Endothelial cell (in vitro differentiated cells): ENCODE results near the gene FOSL2. TPM values are rescaled to one million over a fixed set of nuclear protein-coding genes. Genes with fewer than 3 reads are reported as not detected.

Source experiments
- DNase-seq: peaks from one replicate; pipeline ENCODE4 v3.0.0; 2021; ENCODE audit warnings: low spot score
- H3K27ac Mint-ChIP-seq: one replicate; pipeline ENCODE4 v1.8.0; 2021; ENCODE audit warnings: mixed read lengths, inconsistent platforms; ENCODE audit not compliant: unreplicated experiment
- H3K27me3 Mint-ChIP-seq: one replicate; pipeline ENCODE4 v1.8.0; 2021; ENCODE audit warnings: mild to moderate bottlenecking, moderate library complexity, mixed read lengths, inconsistent platforms; ENCODE audit not compliant: unreplicated experiment
- H3K36me3 Mint-ChIP-seq: one replicate; pipeline ENCODE4 v1.8.0; 2021; ENCODE audit warnings: mild to moderate bottlenecking, low read depth, mixed read lengths, inconsistent platforms; ENCODE audit not compliant: unreplicated experiment
- H3K4me1 Mint-ChIP-seq: one replicate; pipeline ENCODE4 v1.8.0; 2021; ENCODE audit warnings: mild to moderate bottlenecking, mixed read lengths, inconsistent platforms; ENCODE audit not compliant: unreplicated experiment
- H3K4me3 Mint-ChIP-seq: one replicate; pipeline ENCODE4 v1.8.0; 2021; ENCODE audit warnings: mild to moderate bottlenecking, mixed read lengths, inconsistent platforms; ENCODE audit not compliant: unreplicated experiment
- H3K9me3 Mint-ChIP-seq: one replicate; pipeline ENCODE4 v1.8.0; 2021; ENCODE audit warnings: mixed read lengths, inconsistent platforms; ENCODE audit not compliant: unreplicated experiment
- total RNA-seq: library from RNA; stranded (reverse); fragmentation: NEBNext Ultra II Directional; extraction: Animal tissue kit (Norgen Biotek cat#: 25700); gene quantifications from one replicate; pipeline ENCODE4 v1.2.1, GENCODE V29; 2021; ENCODE audit not compliant: unreplicated experiment
- TF ChIP-seq, protein P1 (sequence below): fragments of 200-600 bp; sonication (generic); IDR thresholded peaks from one replicate; pipeline ENCODE4 v1.5.0; 2021; ENCODE audit warnings: antibody characterized with exemption; ENCODE audit not compliant: unreplicated experiment

The FOSL2 gene
- total RNA-seq, 1 donor from 2014 or later: 24.4 TPM

- TF ChIP-seq, protein P1, sequence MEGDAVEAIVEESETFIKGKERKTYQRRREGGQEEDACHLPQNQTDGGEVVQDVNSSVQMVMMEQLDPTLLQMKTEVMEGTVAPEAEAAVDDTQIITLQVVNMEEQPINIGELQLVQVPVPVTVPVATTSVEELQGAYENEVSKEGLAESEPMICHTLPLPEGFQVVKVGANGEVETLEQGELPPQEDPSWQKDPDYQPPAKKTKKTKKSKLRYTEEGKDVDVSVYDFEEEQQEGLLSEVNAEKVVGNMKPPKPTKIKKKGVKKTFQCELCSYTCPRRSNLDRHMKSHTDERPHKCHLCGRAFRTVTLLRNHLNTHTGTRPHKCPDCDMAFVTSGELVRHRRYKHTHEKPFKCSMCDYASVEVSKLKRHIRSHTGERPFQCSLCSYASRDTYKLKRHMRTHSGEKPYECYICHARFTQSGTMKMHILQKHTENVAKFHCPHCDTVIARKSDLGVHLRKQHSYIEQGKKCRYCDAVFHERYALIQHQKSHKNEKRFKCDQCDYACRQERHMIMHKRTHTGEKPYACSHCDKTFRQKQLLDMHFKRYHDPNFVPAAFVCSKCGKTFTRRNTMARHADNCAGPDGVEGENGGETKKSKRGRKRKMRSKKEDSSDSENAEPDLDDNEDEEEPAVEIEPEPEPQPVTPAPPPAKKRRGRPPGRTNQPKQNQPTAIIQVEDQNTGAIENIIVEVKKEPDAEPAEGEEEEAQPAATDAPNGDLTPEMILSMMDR: no peak
- no peaks in the 10 kb centered on the region for H3K9me3 Mint-ChIP-seq
Observed at GRCh38 chr2:28463893-28464292, 71.2 kb downstream of the FOSL2 start.

GRCh38 chr2:28465148-28465885 is 72.7 kb downstream of the FOSL2 start:
- TF ChIP-seq, protein P1: no peak
- peaks cover 5% of the 10 kb centered on the region for H3K4me1 Mint-ChIP-seq
- no peaks in the 10 kb centered on the region for H3K9me3 Mint-ChIP-seq
- no peak overlapping the region for H3K27ac Mint-ChIP-seq
- H3K36me3 Mint-ChIP-seq: no peaks in the 10 kb centered on the region
- H3K27me3 Mint-ChIP-seq: no peaks in the 10 kb centered on the region
- no peak overlapping the region for H3K4me3 Mint-ChIP-seq
- DNase-seq: no peak

More at GRCh38 chr2:28463893-28464292, 71.2 kb downstream of the FOSL2 start:
- Mint-ChIP-seq H3K27me3 (no peaks in the 10 kb centered on the region), H3K27ac (no peak overlapping the region), H3K4me3 (no peak overlapping the region), H3K36me3 (no peaks in the 10 kb centered on the region), H3K4me1 (no peaks in the 10 kb centered on the region)
- DNase-seq: no peak

Other genes starting within 250 kb of the FOSL2 start
- gene PLB1, start 103.2 kb downstream of the FOSL2 start, total RNA-seq: 3.2 TPM